ENCODE measurements around the gene NEUROD6. TPM values are rescaled to one million over a fixed set of nuclear protein-coding genes. Genes with fewer than 3 reads are reported as not detected.

The NEUROD6 gene
- total RNA-seq, 2 donors from 2014 or later, result not detected

- Mint-ChIP-seq H3K4me3 (no peak overlapping the region), H3K36me3 (ENCODE audit: low read depth) (no peaks in the 10 kb centered on the region), H3K9me3 (no peaks in the 10 kb centered on the region), H3K4me1 (peaks cover 53% of the 10 kb centered on the region), H3K27me3 (ENCODE audit: insufficient read depth) (peaks cover 4% of the 10 kb centered on the region), H3K27ac (no peak overlapping the region)
- peak; percentile 89 for TF ChIP-seq CTCF (conservative IDR thresholded peaks at IDR 0.05)
- Histone ChIP-seq H3K4me3 (ENCODE audit: low read length) (no peak overlapping the region), H3K9me3 (ENCODE audit: control insufficient read depth, low read length) (no peaks in the 10 kb centered on the region), H3K4me1 (ENCODE audit: control insufficient read depth, insufficient read depth, low read length) (peaks cover 9% of the 10 kb centered on the region), H3K27me3 (ENCODE audit: control insufficient read depth, insufficient read depth, low read length, poor library complexity, severe bottlenecking) (no peaks in the 10 kb centered on the region), H3K36me3 (ENCODE audit: control insufficient read depth, insufficient read depth, low read length) (no peaks in the 10 kb centered on the region), H3K27ac (ENCODE audit: low read depth, low read length) (no peak overlapping the region), H3K9ac (ENCODE audit: extremely low read depth, low read length, poor library complexity, severe bottlenecking) (no peak overlapping the region)
- peak; percentile 93 for DNase-seq
- WGBS, 2 experiments (ENCODE audit: insufficient coverage in 1 of 2, insufficient read length in 1 of 2), result 76 to 84% methylated on average over 6 to 12 of the region's 12 CpGs
Measured at GRCh38 chr7:31373337-31374289, 33.1 kb upstream of the NEUROD6 start.

DNA sequence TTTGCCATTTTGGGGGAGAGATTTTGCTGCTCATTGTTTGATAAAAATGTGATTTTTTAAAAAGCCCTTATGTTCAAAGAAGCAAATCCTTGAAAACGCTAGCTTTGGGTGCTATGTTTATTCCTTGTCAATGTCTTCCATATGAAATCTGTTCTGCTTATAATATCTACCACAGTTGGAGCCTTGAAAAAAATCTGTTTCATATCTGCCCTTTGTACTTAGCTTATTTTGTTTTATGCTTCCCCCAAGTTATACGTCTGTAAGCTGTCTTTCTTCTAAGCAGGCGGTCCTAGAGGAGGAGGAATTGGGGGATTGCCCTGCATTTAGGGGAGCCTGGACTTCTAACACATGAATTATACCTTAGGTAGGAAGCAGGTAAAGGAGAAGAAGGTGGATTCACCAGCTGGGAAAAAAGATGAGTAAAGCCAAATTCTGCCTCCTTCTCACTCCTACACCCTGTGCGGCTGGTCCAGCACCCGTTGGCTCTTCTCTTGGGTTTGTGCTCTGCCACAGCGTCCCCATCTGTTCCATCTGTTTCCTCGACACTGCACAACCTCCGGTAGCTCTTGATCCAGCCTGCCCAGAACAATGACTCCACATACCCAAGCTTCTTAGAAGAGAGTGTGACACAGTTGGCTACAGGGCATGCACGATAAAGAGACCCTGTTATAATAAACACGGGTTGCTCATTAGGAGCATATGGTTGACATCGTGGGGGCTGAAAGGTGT lies 31.9 kb upstream of the NEUROD6 start:
- no peak for DNase-seq
- 91 to 96% methylated on average over 8 to 11 of the region's 11 CpGs for whole genome bisulfite sequencing, 2 experiments (ENCODE audit: insufficient coverage in 1 of 2, insufficient read length in 1 of 2)
- no peak for TF ChIP-seq CTCF (conservative IDR thresholded peaks at IDR 0.05)
- H3K36me3 ChIP-seq (ENCODE audit: control insufficient read depth, insufficient read depth, low read length), result no peaks in the 10 kb centered on the region
- Mint-ChIP-seq H3K4me3 (no peak overlapping the region), H3K27me3 (ENCODE audit: insufficient read depth) (peaks cover 4% of the 10 kb centered on the region), H3K36me3 (ENCODE audit: low read depth) (no peaks in the 10 kb centered on the region), H3K4me1 (peaks cover 55% of the 10 kb centered on the region), H3K9me3 (no peaks in the 10 kb centered on the region), H3K27ac (no peak overlapping the region)
- H3K9me3 ChIP-seq (ENCODE audit: control insufficient read depth, low read length), result no peaks in the 10 kb centered on the region
- no peak overlapping the region for H3K27ac ChIP-seq (ENCODE audit: low read depth, low read length)
- H3K9ac ChIP-seq (ENCODE audit: extremely low read depth, low read length, poor library complexity, severe bottlenecking), result no peak overlapping the region
- H3K4me3 ChIP-seq (ENCODE audit: low read length), result no peak overlapping the region
- peaks cover 9% of the 10 kb centered on the region for H3K4me1 ChIP-seq (ENCODE audit: control insufficient read depth, insufficient read depth, low read length)
- no peaks in the 10 kb centered on the region for H3K27me3 ChIP-seq (ENCODE audit: control insufficient read depth, insufficient read depth, low read length, poor library complexity, severe bottlenecking)

- TF ChIP-seq CTCF (conservative IDR thresholded peaks at IDR 0.05), result no peak
Measured at GRCh38 chr7:31371621-31372020, 31.1 kb upstream of the NEUROD6 start.

More at GRCh38 chr7:31371621-31372020, 31.1 kb upstream of the NEUROD6 start:
- peaks cover 55% of the 10 kb centered on the region for H3K4me1 Mint-ChIP-seq
- no peaks in the 10 kb centered on the region for H3K27me3 ChIP-seq (ENCODE audit: control insufficient read depth, insufficient read depth, low read length, poor library complexity, severe bottlenecking)
- H3K27ac Mint-ChIP-seq, result no peak overlapping the region
- H3K36me3 ChIP-seq (ENCODE audit: control insufficient read depth, insufficient read depth, low read length), result no peaks in the 10 kb centered on the region
- peaks cover 4% of the 10 kb centered on the region for H3K27me3 Mint-ChIP-seq (ENCODE audit: insufficient read depth)
- 77% methylated on average over 2 of the region's 2 CpGs; no CpG with 5 or more reads in 1 of the 2 experiments for WGBS, 2 experiments (ENCODE audit: insufficient coverage in 1 of 2, insufficient read length in 1 of 2)
- no peak overlapping the region for H3K4me3 Mint-ChIP-seq
- H3K9ac ChIP-seq (ENCODE audit: extremely low read depth, low read length, poor library complexity, severe bottlenecking), result no peak overlapping the region
- no peaks in the 10 kb centered on the region for H3K9me3 ChIP-seq (ENCODE audit: control insufficient read depth, low read length)
- no peaks in the 10 kb centered on the region for H3K36me3 Mint-ChIP-seq (ENCODE audit: low read depth)
- peaks cover 9% of the 10 kb centered on the region for H3K4me1 ChIP-seq (ENCODE audit: control insufficient read depth, insufficient read depth, low read length)
- peak; percentile 65 for DNase-seq
- H3K4me3 ChIP-seq (ENCODE audit: low read length), result no peak overlapping the region
- no peak overlapping the region for H3K27ac ChIP-seq (ENCODE audit: low read depth, low read length)
- H3K9me3 Mint-ChIP-seq, result no peaks in the 10 kb centered on the region
